Liver (tissue), 9 donors: Measurements from ENCODE around the gene ALKBH5. TPM values are rescaled to one million over a fixed set of nuclear protein-coding genes. Genes with fewer than 3 reads are reported as not detected.

Source experiments
- DNase-seq: peaks from one replicate; pipeline ENCODE4 v3.0.0-alpha.2; 2017; ENCODE audit warnings: low spot score
- H3K27ac ChIP-seq, 2 donors: one replicate each; pipeline ENCODE4 v1.7.0; 2013; ENCODE audit warnings: inconsistent platforms in 2 of 2, low read length in 2 of 2, control low read depth in 1 of 2, low read depth in 1 of 2, mild to moderate bottlenecking in 1 of 2
- H3K27me3 ChIP-seq, 4 donors: one replicate each; pipeline versions ENCODE4 v1.6.1 to v1.7.0; 2013; ENCODE audit warnings: low read length in 3 of 4, inconsistent platforms in 1 of 4, mild to moderate bottlenecking in 1 of 4, moderate library complexity in 1 of 4; ENCODE audit not compliant: control insufficient read depth in 4 of 4, insufficient read depth in 4 of 4
- H3K36me3 ChIP-seq, 4 donors: one replicate each; pipeline versions ENCODE4 v1.6.1 to v1.7.0; 2013; ENCODE audit warnings: low read length in 3 of 4, mild to moderate bottlenecking in 3 of 4, low read depth in 1 of 4, moderate library complexity in 1 of 4; ENCODE audit not compliant: control insufficient read depth in 4 of 4, insufficient read depth in 3 of 4
- H3K4me1 ChIP-seq, 4 donors: one replicate each; pipeline versions ENCODE4 v1.6.1 to v1.7.0; 2013; ENCODE audit warnings: low read length in 3 of 4, mild to moderate bottlenecking in 3 of 4, moderate library complexity in 1 of 4; ENCODE audit not compliant: control insufficient read depth in 4 of 4, insufficient read depth in 4 of 4
- H3K4me3 ChIP-seq, 3 donors: one replicate each; pipeline versions ENCODE4 v1.6.1 to v1.7.0; 2013; ENCODE audit warnings: low read length in 3 of 3, control low read depth in 1 of 3, low read depth in 1 of 3, mild to moderate bottlenecking in 1 of 3
- H3K9ac ChIP-seq, 2 donors: one replicate each; pipeline ENCODE4 v1.7.0; 2013; ENCODE audit warnings: low read length in 2 of 2, mild to moderate bottlenecking in 2 of 2, moderate library complexity in 2 of 2, control low read depth in 1 of 2, low read depth in 1 of 2
- H3K9me3 ChIP-seq, 4 donors: one replicate each; pipeline versions ENCODE4 v1.6.1 to v1.7.0; 2013; ENCODE audit warnings: low read length in 3 of 4; ENCODE audit not compliant: control insufficient read depth in 4 of 4
- ATF3 ChIP-seq: IDR thresholded peaks from 2 replicates; pipeline ENCODE4 v1.6.1; 2016; ENCODE audit warnings: antibody characterized with exemption
- EGR1 ChIP-seq, 2 donors: IDR thresholded peaks; 2 replicates each; pipeline ENCODE4 v1.6.1; 2016 to 2018; ENCODE audit warnings: antibody characterized with exemption in 2 of 2, low read depth in 2 of 2
- FOXA1 ChIP-seq: IDR thresholded peaks from 2 replicates; pipeline ENCODE4 v1.6.1; 2016; ENCODE audit warnings: antibody characterized with exemption
- FOXA2 ChIP-seq: IDR thresholded peaks from 2 replicates; pipeline ENCODE4 v1.6.1; 2016; ENCODE audit warnings: antibody characterized with exemption
- HNF4A ChIP-seq, 2 donors: conservative IDR thresholded peaks; 2 replicates each; pipeline ENCODE4 v1.6.1; 2016; ENCODE audit warnings: antibody characterized with exemption in 2 of 2, mild to moderate bottlenecking in 2 of 2
- HNF4G ChIP-seq: IDR thresholded peaks from 2 replicates; pipeline ENCODE4 v1.6.1; 2016; ENCODE audit warnings: antibody characterized with exemption
- JUND ChIP-seq, 2 donors: IDR thresholded peaks; 2 replicates each; pipeline ENCODE4 v1.6.1; 2016; ENCODE audit warnings: antibody characterized with exemption in 2 of 2
- MAX ChIP-seq: IDR thresholded peaks from 2 replicates; pipeline ENCODE4 v1.6.1; 2016; ENCODE audit warnings: antibody characterized with exemption
- NR2F2 ChIP-seq: IDR thresholded peaks from 2 replicates; pipeline ENCODE4 v1.6.1; 2016; ENCODE audit warnings: antibody characterized with exemption
- RAD21 ChIP-seq, 2 donors: IDR thresholded peaks; 2 replicates each; pipeline ENCODE4 v1.6.1; 2016; ENCODE audit warnings: antibody characterized with exemption in 2 of 2, mild to moderate bottlenecking in 2 of 2
- RXRA ChIP-seq, 2 donors: IDR thresholded peaks; 2 replicates each; pipeline ENCODE4 v1.6.1; 2017 to 2018; ENCODE audit warnings: antibody characterized with exemption in 2 of 2, mild to moderate bottlenecking in 1 of 2
- SP1 ChIP-seq: IDR thresholded peaks from 2 replicates; pipeline ENCODE4 v1.6.1; 2018; ENCODE audit warnings: antibody characterized with exemption, mild to moderate bottlenecking
- TAF1 ChIP-seq: conservative IDR thresholded peaks from 2 replicates; pipeline ENCODE4 v1.6.1; 2016; ENCODE audit warnings: antibody characterized with exemption, mild to moderate bottlenecking
- YY1 ChIP-seq: IDR thresholded peaks from 2 replicates; pipeline ENCODE4 v1.6.1; 2016; ENCODE audit warnings: antibody characterized with exemption, mild to moderate bottlenecking
- WGBS: extraction: QIAGEN DNeasy Blood & Tissue Kit; methylation state at CpG from one replicate; pipeline ENCODE4 v1.1.7; 2013; 5-methylcytosine and 5-hydroxymethylcytosine counted together
- polyA plus RNA-seq, 2 donors: library from polyadenylated mRNA; stranded (reverse) in 1 of 2; unstranded in 1 of 2; fragments of 200-250 nt in 1 of 2; fragments of >200 nt in 1 of 2; fragmentation: Nextera tagmentation in 1 of 2; extraction: Ambion mirVana in 1 of 2; gene quantifications; one replicate each; pipeline versions ENCODE4 v1.2.1 to v1.2.3, GENCODE V29; 2013 to 2015
- total RNA-seq, 2 donors: library from RNA; depleted of rRNA; stranded (reverse); fragments of >200 nt; gene quantifications; one replicate each; pipeline ENCODE4 v1.2.3, GENCODE V29; 2014
- TF ChIP-seq, protein P1 (sequence below): fragments of 150-350 bp; IDR thresholded peaks from 2 replicates; pipeline ENCODE4 v1.5.1; 2017; ENCODE audit warnings: improper control_type of control experiment, low read depth, low read length; ENCODE audit not compliant: missing input control
- TF ChIP-seq, protein P2 (sequence below): IDR thresholded peaks from 2 replicates; pipeline ENCODE4 v1.6.1; 2016; ENCODE audit warnings: antibody characterized with exemption, mild to moderate bottlenecking
- donor health status: healthy.
- donor health status: healthy.
- donor health status: healthy.
- donor health status: healthy.
- donor health status: healthy.

The ALKBH5 gene
- total and polyA plus RNA-seq, 4 donors: 30.5 to 67.8 (median 46.3) TPM

DNA sequence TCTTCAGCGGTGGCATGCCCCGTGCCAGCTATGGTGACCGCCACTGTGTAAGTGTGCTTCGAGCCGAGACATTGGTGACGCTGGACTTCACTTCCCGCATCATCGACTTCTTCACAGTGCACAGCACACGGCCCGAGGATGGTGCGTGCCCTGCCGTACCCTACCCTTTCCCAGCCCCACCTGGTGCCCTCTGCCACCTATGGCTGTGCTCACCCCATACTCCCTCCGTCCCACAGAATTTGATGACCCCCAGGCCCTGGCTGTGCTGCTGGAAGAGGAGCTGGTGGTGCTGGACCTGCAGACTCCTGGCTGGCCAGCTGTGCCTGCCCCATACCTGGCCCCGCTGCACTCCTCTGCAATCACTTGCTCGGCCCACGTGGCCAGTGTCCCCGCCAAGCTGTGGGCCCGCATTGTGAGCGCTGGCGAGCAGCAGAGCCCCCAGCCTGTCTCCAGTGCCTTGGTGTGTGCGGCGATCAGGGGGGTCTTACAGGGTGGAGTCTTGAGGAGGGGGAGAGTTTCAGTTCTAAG, 51.3 kb downstream of the ALKBH5 start:
- Histone ChIP-seq H3K4me1 (no peaks in the 10 kb centered on the region), H3K27ac (no peak overlapping the region), H3K4me3 (no peak overlapping the region), H3K9me3 (no peaks in the 10 kb centered on the region), H3K9ac (no peak overlapping the region), H3K27me3 (no peaks in the 10 kb centered on the region), H3K36me3 (peaks cover 0 to 4% (median 0%) of the 10 kb centered on the region in 4 donors)
- DNase-seq: no peak
- no peak for TF ChIP-seq HNF4A (conservative IDR thresholded peaks at IDR 0.05)
- TF ChIP-seq HNF4G: no peak
- no peak for TF ChIP-seq SP1
- TF ChIP-seq, protein P1, sequence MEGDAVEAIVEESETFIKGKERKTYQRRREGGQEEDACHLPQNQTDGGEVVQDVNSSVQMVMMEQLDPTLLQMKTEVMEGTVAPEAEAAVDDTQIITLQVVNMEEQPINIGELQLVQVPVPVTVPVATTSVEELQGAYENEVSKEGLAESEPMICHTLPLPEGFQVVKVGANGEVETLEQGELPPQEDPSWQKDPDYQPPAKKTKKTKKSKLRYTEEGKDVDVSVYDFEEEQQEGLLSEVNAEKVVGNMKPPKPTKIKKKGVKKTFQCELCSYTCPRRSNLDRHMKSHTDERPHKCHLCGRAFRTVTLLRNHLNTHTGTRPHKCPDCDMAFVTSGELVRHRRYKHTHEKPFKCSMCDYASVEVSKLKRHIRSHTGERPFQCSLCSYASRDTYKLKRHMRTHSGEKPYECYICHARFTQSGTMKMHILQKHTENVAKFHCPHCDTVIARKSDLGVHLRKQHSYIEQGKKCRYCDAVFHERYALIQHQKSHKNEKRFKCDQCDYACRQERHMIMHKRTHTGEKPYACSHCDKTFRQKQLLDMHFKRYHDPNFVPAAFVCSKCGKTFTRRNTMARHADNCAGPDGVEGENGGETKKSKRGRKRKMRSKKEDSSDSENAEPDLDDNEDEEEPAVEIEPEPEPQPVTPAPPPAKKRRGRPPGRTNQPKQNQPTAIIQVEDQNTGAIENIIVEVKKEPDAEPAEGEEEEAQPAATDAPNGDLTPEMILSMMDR: no peak
- TF ChIP-seq YY1: no peak
- TF ChIP-seq FOXA2: no peak
- TF ChIP-seq RAD21 (IDR thresholded peaks at IDR 0.05): no peak
- TF ChIP-seq EGR1 (IDR thresholded peaks at IDR 0.05; ENCODE audit: low read depth in 2 of 2): no peak
- TF ChIP-seq JUND (IDR thresholded peaks at IDR 0.05): no peak
- no peak for TF ChIP-seq TAF1
- TF ChIP-seq NR2F2: no peak
- TF ChIP-seq FOXA1: no peak
- 97% methylated on average over 22 of the region's 22 CpGs for WGBS

DNA sequence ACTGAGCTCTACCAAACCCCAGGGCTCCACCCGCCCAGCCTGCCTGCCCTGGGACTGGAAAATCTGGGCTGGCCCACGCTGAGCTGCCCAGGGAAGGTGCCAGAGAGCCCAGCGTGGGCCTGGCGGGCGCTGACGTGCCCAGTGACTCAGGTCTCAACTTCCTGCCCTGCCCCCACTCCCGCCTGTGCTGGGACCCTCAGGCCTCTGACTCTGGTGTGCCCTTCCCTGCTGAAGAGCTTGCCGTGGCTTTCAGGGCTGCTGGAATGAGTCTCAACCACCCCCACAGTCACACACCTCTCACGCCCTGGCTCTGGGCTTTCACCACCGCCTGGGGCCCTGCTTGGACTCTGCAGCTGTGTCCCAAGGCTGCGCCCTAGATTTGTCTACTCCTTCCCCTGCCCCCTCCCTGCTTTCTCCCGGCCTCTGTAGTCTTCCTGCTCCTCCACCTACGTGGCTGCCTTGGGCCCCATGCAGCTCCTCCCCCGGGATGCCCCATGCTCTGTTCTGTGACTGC, 52.2 kb downstream of the ALKBH5 start:
- H3K36me3 ChIP-seq: peaks cover 0 to 4% (median 0%) of the 10 kb centered on the region in 4 donors
- no peak for TF ChIP-seq EGR1 (IDR thresholded peaks at IDR 0.05; ENCODE audit: low read depth in 2 of 2)
- TF ChIP-seq, protein P1: no peak
- no peaks in the 10 kb centered on the region for H3K4me1 ChIP-seq
- 82% methylated on average over 14 of the region's 14 CpGs for WGBS
- no peak for DNase-seq
- H3K9ac ChIP-seq: no peak overlapping the region
- H3K4me3 ChIP-seq: no peak overlapping the region
- H3K27me3 ChIP-seq: no peaks in the 10 kb centered on the region
- H3K27ac ChIP-seq: no peak overlapping the region
- no peaks in the 10 kb centered on the region for H3K9me3 ChIP-seq

GRCh38 chr17:18236494-18236893, 52.9 kb downstream of the ALKBH5 start:
- Histone ChIP-seq H3K36me3 (peaks cover 0 to 4% (median 0%) of the 10 kb centered on the region in 4 donors), H3K4me3 (no peak overlapping the region), H3K27ac (no peak overlapping the region), H3K27me3 (no peaks in the 10 kb centered on the region), H3K4me1 (no peaks in the 10 kb centered on the region), H3K9me3 (no peaks in the 10 kb centered on the region), H3K9ac (no peak overlapping the region)
- WGBS: 94% methylated on average over 18 of the region's 18 CpGs
- DNase-seq: no peak
- TF ChIP-seq RAD21 (IDR thresholded peaks at IDR 0.05) (no peak), TAF1 (no peak), ATF3 (no peak), NR2F2 (no peak), HNF4G (no peak), HNF4A (conservative IDR thresholded peaks at IDR 0.05) (no peak), EGR1 (IDR thresholded peaks at IDR 0.05; ENCODE audit: low read depth in 2 of 2) (no peak), FOXA1 (no peak), FOXA2 (no peak), RXRA (IDR thresholded peaks at IDR 0.05) (no peak), SP1 (no peak), MAX (no peak), JUND (IDR thresholded peaks at IDR 0.05) (no peak)
- TF ChIP-seq, protein P1: no peak
- TF ChIP-seq, protein P2, sequence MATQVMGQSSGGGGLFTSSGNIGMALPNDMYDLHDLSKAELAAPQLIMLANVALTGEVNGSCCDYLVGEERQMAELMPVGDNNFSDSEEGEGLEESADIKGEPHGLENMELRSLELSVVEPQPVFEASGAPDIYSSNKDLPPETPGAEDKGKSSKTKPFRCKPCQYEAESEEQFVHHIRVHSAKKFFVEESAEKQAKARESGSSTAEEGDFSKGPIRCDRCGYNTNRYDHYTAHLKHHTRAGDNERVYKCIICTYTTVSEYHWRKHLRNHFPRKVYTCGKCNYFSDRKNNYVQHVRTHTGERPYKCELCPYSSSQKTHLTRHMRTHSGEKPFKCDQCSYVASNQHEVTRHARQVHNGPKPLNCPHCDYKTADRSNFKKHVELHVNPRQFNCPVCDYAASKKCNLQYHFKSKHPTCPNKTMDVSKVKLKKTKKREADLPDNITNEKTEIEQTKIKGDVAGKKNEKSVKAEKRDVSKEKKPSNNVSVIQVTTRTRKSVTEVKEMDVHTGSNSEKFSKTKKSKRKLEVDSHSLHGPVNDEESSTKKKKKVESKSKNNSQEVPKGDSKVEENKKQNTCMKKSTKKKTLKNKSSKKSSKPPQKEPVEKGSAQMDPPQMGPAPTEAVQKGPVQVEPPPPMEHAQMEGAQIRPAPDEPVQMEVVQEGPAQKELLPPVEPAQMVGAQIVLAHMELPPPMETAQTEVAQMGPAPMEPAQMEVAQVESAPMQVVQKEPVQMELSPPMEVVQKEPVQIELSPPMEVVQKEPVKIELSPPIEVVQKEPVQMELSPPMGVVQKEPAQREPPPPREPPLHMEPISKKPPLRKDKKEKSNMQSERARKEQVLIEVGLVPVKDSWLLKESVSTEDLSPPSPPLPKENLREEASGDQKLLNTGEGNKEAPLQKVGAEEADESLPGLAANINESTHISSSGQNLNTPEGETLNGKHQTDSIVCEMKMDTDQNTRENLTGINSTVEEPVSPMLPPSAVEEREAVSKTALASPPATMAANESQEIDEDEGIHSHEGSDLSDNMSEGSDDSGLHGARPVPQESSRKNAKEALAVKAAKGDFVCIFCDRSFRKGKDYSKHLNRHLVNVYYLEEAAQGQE: no peak
